ENCODE measurements around the gene FBXW12. TPM values are rescaled to one million over a fixed set of nuclear protein-coding genes. Genes with fewer than 3 reads are reported as not detected.

FBXW12 gene
- total and polyA plus RNA-seq, 2 donors (not counting 3 experiments of a cell fraction or from before 2014, with no cell fraction given), result not detected

DNA sequence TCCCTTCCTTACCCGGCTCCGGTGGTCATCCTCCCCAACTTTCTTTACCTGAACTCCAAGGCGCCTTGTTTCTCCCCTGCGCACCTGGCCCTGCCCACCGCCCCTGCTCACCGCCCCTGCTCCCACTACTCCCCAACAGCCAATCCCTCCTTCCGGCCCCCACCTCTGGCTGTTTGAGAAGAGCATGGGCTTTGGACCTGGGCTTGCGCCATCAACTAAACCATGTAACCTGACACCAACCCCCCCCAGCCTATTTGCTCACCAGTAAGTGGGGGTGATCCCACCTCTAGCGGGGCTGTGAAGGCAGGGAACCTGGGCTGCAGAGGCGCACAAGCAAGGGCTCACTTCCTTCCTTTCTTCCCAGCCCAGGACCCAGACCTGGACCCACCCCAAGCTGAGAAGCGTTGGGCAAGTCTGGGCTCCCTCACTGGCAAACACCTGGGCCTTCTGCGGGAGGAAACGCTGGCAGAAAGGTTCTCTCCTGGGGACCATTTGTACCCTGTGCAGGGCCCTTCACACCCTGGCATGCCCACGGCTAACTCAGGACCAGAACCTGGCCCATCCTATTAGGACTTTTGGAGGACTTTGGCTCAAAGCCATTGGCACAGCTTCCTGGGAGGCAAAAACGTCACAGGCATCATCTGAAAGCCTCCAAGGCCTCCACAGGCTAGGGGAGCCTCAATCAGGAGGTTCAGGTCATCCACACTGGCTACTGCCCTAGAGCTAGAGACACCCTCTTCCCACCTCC, 58.1 kb downstream of the FBXW12 start, which contains the start of gene PLXNB1:
PLXNB1 (minus strand) TSS at position 127 of the 748 bp plus-strand sequence. CDS start 5,475 bp downstream, outside the sequence.
- no peak for FAIRE-seq
- intact Hi-C loops (cut with micrococcal nuclease), result no loop called here

More for the DNA sequence above, 58.1 kb downstream of the FBXW12 start, which contains the start of gene PLXNB1:
- Histone ChIP-seq H3K9ac (replicated peaks; ENCODE audit: extremely low read depth, insufficient read depth, low read length) (peak within 1 kb of the TSS; percentile 75), H3K27ac (ENCODE audit: insufficient read depth, low read depth, low read length) (peak within 1 kb of the TSS; percentile 33), H2AFZ (ENCODE audit: low read depth, low read length) (peak within 1 kb of the TSS; percentile 86), H3K27me3 (ENCODE audit: control insufficient read depth in 2 of 2, insufficient read depth in 2 of 2, low read length in 2 of 2) (no peaks in the 10 kb centered on the region), H3K4me3 (replicated peaks in 1 of 3; ENCODE audit: insufficient read depth in 1 of 3, low read depth in 1 of 3, low read length in 3 of 3) (peak within 1 kb of the TSS; percentile 49 to 74 (median 62)), H3K4me2 (ENCODE audit: insufficient read depth, low read length) (peak within 1 kb of the TSS; percentile 53), H3K36me3 (ENCODE audit: control insufficient read depth in 2 of 2, extremely low read depth in 1 of 2, insufficient read depth in 2 of 2, low read length in 2 of 2) (peaks cover 0 to 9% of the 10 kb centered on the region in 2 experiments), H4K20me1 (replicated peaks; ENCODE audit: control insufficient read depth, extremely low read depth, insufficient read depth, low read length) (no peaks in the 10 kb centered on the region), H3K4me1 (ENCODE audit: control insufficient read depth, extremely low read depth, insufficient read depth, low read length) (peaks cover 10% of the 10 kb centered on the region), H3K9me3 (replicated peaks; ENCODE audit: control insufficient read depth, insufficient read depth, low read length) (no peaks in the 10 kb centered on the region), H3K79me2 (ENCODE audit: control insufficient read depth, insufficient read depth, low read length) (no peaks in the 10 kb centered on the region), H3K9me1 (replicated peaks; ENCODE audit: control insufficient read depth, extremely low read depth, insufficient read depth, low read length) (no peaks in the 10 kb centered on the region)
- ChIA-PET CTCF (interaction anchor here (2.3 to 10.4 kb wide), 3 partner anchors 30 to 236 kb away, joined by 9 to 723 read pairs (median 94); no protein-coding TSS in a partner anchor), POLR2A (interaction anchor here (1.4 kb wide), 1 partner anchor 10 kb away, joined by 5 read pairs; no protein-coding TSS in a partner anchor)
- DNase-seq (ENCODE audit: low read depth, low spot score), result peak; percentile 14
- BruUV-seq (replicated peaks), result TSS peak; percentile 51
- TF ChIP-seq MAX (IDR thresholded peaks at IDR 0.05; ENCODE audit: insufficient read depth, insufficient read length) (no peak), JUN (IDR thresholded peaks at IDR 0.05; ENCODE audit: borderline replicate concordance, insufficient read depth, insufficient read length, low read depth) (no peak), MYC (IDR thresholded peaks at IDR 0.05; ENCODE audit: low read depth, low read length) (no peak), EZH2 (IDR thresholded peaks at IDR 0.05; ENCODE audit: borderline replicate concordance, low read depth, low read length, severe bottlenecking) (no peak), POLR2A (IDR thresholded peaks at IDR 0.05; ENCODE audit: low read depth, low read length) (no peak), GATA2 (IDR thresholded peaks at IDR 0.05; ENCODE audit: insufficient read depth, insufficient read length, low read depth, low read length) (no peak), CTCF (IDR thresholded peaks at IDR 0.05; ENCODE audit: extremely low read depth in 1 of 2, insufficient read depth in 1 of 2, low read depth in 1 of 2, low read length in 2 of 2) (no peak), POLR2AphosphoS5 (IDR thresholded peaks at IDR 0.05; ENCODE audit: insufficient read depth, low read depth, low read length) (no peak), FOS (IDR thresholded peaks at IDR 0.05; ENCODE audit: borderline replicate concordance, insufficient read depth, low read length) (no peak)
- dilution Hi-C loops (cut with MboI; ENCODE audit: extremely low pct_ligation_motif_present, low sequenced_read_pairs), result no loop called here
